Skeletal muscle cell (primary cell): ENCODE data around the gene RNASE13.
"Not testable (repeated sequence)": the region's sequence is repeated elsewhere in the genome, so short reads cannot be mapped to it uniquely, and the experiment has no call there.

ENCODE experiments used
- DNase-seq: peaks from one replicate; pipeline ENCODE4 v3.0.0-alpha.2; 2010; ENCODE audit warnings: low read depth
- H3K4me3 ChIP-seq: 2 replicates; pipeline ENCODE4 v1.5.1; 2011; ENCODE audit warnings: low read depth, mild to moderate bottlenecking, control low read depth, low read length, moderate library complexity

Gene RNASE13

DNA sequence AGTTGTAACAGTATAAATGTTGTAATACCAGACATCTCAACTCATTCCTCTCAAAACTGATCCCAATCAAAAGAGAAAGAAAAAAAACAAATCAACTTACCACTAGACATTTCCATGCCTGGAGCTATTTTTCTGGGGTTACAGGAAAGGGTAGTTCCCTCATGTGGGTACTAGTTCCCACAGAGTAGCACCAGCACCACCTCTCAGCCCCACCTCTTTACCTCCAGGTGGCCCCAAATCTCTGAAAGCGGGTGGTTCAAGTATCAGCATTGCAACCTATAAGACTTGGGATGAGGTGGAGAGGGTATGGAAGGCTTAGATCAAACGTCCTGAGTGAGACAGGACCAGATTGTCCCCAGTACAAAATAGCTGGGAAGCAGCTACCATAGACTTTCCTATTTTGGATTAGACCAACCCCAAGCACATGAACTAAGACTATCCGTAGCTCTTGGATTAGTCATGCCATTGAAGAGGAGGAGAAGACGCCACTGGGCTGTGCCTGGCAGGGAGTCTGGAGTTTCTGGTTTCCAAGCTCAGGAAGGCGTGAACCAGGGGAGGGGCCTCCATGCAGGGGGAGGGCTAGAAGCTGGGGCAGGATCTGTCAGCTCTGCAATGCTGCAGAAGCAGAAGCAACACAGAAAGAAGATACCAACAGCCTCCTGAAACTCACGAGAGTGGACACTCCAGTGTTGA lies 35.8 kb downstream of the RNASE13 start, which contains the start of gene SLC39A2:
Gene SLC39A2 (plus strand): TSS at position 620 of the 693 bp plus-strand sequence. CDS start 154 bp downstream, outside the sequence.
- peak; percentile 28 for DNase-seq
- no peak within 1 kb of the TSS for H3K4me3 ChIP-seq

GRCh38 chr14:20998139-20998538 lies 36.5 kb downstream of the RNASE13 start:
- no peak overlapping the region for H3K4me3 ChIP-seq
- DNase-seq: no peak

DNA sequence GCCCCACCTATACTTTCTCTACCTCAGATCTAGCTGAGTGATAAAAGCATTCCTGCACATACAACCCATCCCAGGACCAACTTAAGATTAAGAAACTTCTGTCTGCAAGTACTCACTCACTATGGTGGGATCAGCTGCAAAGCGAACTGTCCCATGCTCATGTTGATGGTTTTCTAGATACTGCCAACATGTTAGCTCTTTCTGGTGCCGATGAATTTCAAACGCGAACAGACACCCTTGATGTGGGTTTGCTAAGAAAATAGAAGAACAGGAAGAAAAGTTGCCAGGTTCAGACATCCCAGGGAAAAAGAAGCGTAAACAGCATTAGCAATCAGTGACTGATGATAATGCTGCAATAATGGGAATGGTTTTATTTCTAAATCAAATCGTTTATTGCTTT lies 37.0 kb downstream of the RNASE13 start:
- no peak overlapping the region for H3K4me3 ChIP-seq
- DNase-seq: no peak

DNA sequence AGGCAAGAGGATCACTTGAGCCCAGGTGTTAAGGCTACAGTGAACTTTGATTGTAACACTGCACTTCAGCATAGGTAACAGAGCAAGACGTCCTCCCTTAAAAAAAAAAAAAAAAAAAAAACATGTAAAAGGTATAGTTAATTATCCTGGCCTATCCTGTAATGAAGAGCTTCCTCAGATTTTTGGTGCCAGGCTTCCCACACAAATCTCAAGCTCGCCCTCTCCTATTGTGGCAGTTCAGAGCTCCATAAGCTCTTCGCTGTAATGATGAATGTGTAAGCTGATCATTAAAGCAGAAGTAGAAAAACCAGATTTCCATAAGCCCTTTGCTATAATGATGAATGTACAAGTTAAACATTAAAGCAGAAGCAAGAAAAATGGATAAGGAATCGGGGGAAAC lies 37.5 kb downstream of the RNASE13 start:
- no peak for DNase-seq
- no peak overlapping the region for H3K4me3 ChIP-seq

GRCh38 chr14:20996521-20996920 lies 38.1 kb downstream of the RNASE13 start:
- no peak overlapping the region for H3K4me3 ChIP-seq
- DNase-seq: no peak

GRCh38 chr14:20989787-20990600 lies 44.6 kb downstream of the RNASE13 start, which contains the start of gene METTL17:
Gene METTL17, plus strand, starts transcription at chr14:20989980. Its CDS starts 23 bp downstream, at chr14:20990003.
- peak within 1 kb of the TSS; percentile 96 for H3K4me3 ChIP-seq
- DNase-seq: peak; percentile 93

GRCh38 chr14:20989471-20989786 lies 45.2 kb downstream of the RNASE13 start:
- DNase-seq: no peak
- H3K4me3 ChIP-seq: peak overlapping the region; percentile 96

- DNase-seq: no peak
- H3K4me3 ChIP-seq: peak overlapping the region; percentile 23
These were observed 45.7 kb downstream of the RNASE13 start for GRCh38 chr14:20988717-20989470.

GRCh38 chr14:20986811-20987210 lies 47.8 kb downstream of the RNASE13 start:
- peak; percentile 86 for DNase-seq
- H3K4me3 ChIP-seq: no peak overlapping the region

DNA sequence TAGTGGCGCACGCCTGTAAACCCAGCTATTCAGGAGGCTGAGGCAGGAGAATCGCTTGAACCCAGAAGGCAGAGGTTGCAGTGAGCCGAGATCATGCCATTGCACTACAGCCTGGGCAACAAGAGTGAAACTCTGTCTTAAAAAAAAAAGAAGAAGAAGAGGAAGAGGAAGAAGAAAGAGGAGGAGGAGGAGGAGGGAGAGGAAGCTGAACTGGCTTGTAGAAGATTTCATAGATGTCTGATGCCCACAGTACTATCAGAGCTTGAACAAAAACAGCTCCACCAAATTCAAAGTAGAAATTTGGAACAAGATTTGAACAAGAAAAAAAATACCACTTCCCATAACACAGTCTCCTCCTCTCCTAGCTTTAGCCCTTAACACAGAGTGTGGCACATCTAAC lies 49.0 kb downstream of the RNASE13 start:
- DNase-seq: not testable (repeated sequence)

More for the DNA sequence above, 49.0 kb downstream of the RNASE13 start:
- not testable (repeated sequence) for H3K4me3 ChIP-seq
